Liver (tissue), 9 donors: ENCODE measurements around the gene STXBP6. TPM values are rescaled to one million over a fixed set of nuclear protein-coding genes. Genes with fewer than 3 reads are reported as not detected.

Experiments
- DNase-seq: peaks from one replicate; pipeline ENCODE4 v3.0.0-alpha.2; 2017; ENCODE audit warnings: low spot score
- H3K27ac ChIP-seq, 2 donors: one replicate each; pipeline ENCODE4 v1.7.0; 2013; ENCODE audit warnings: inconsistent platforms in 2 of 2, low read length in 2 of 2, control low read depth in 1 of 2, low read depth in 1 of 2, mild to moderate bottlenecking in 1 of 2
- H3K27me3 ChIP-seq, 4 donors: one replicate each; pipeline versions ENCODE4 v1.6.1 to v1.7.0; 2013; ENCODE audit warnings: low read length in 3 of 4, inconsistent platforms in 1 of 4, mild to moderate bottlenecking in 1 of 4, moderate library complexity in 1 of 4; ENCODE audit not compliant: control insufficient read depth in 4 of 4, insufficient read depth in 4 of 4
- H3K36me3 ChIP-seq, 4 donors: one replicate each; pipeline versions ENCODE4 v1.6.1 to v1.7.0; 2013; ENCODE audit warnings: low read length in 3 of 4, mild to moderate bottlenecking in 3 of 4, low read depth in 1 of 4, moderate library complexity in 1 of 4; ENCODE audit not compliant: control insufficient read depth in 4 of 4, insufficient read depth in 3 of 4
- H3K4me1 ChIP-seq, 4 donors: one replicate each; pipeline versions ENCODE4 v1.6.1 to v1.7.0; 2013; ENCODE audit warnings: low read length in 3 of 4, mild to moderate bottlenecking in 3 of 4, moderate library complexity in 1 of 4; ENCODE audit not compliant: control insufficient read depth in 4 of 4, insufficient read depth in 4 of 4
- H3K4me3 ChIP-seq, 3 donors: one replicate each; pipeline versions ENCODE4 v1.6.1 to v1.7.0; 2013; ENCODE audit warnings: low read length in 3 of 3, control low read depth in 1 of 3, low read depth in 1 of 3, mild to moderate bottlenecking in 1 of 3
- H3K9ac ChIP-seq, 2 donors: one replicate each; pipeline ENCODE4 v1.7.0; 2013; ENCODE audit warnings: low read length in 2 of 2, mild to moderate bottlenecking in 2 of 2, moderate library complexity in 2 of 2, control low read depth in 1 of 2, low read depth in 1 of 2
- H3K9me3 ChIP-seq, 4 donors: one replicate each; pipeline versions ENCODE4 v1.6.1 to v1.7.0; 2013; ENCODE audit warnings: low read length in 3 of 4; ENCODE audit not compliant: control insufficient read depth in 4 of 4
- ATF3 ChIP-seq: IDR thresholded peaks from 2 replicates; pipeline ENCODE4 v1.6.1; 2016; ENCODE audit warnings: antibody characterized with exemption
- CTCF ChIP-seq: fragments of 150-350 bp; IDR thresholded peaks from 2 replicates; pipeline ENCODE4 v1.5.1; 2017; ENCODE audit warnings: improper control_type of control experiment, low read depth, low read length; ENCODE audit not compliant: missing input control
- EGR1 ChIP-seq, 2 donors: IDR thresholded peaks; 2 replicates each; pipeline ENCODE4 v1.6.1; 2016 to 2018; ENCODE audit warnings: antibody characterized with exemption in 2 of 2, low read depth in 2 of 2
- FOXA1 ChIP-seq: IDR thresholded peaks from 2 replicates; pipeline ENCODE4 v1.6.1; 2016; ENCODE audit warnings: antibody characterized with exemption
- FOXA2 ChIP-seq: IDR thresholded peaks from 2 replicates; pipeline ENCODE4 v1.6.1; 2016; ENCODE audit warnings: antibody characterized with exemption
- GABPA ChIP-seq, 2 donors: IDR thresholded peaks in 1 of 2; conservative IDR thresholded peaks in 1 of 2; 2 replicates each; pipeline ENCODE4 v1.6.1; 2016; ENCODE audit warnings: antibody characterized with exemption in 2 of 2, mild to moderate bottlenecking in 1 of 2, moderate library complexity in 1 of 2
- HNF4A ChIP-seq, 2 donors: conservative IDR thresholded peaks; 2 replicates each; pipeline ENCODE4 v1.6.1; 2016; ENCODE audit warnings: antibody characterized with exemption in 2 of 2, mild to moderate bottlenecking in 2 of 2
- HNF4G ChIP-seq: IDR thresholded peaks from 2 replicates; pipeline ENCODE4 v1.6.1; 2016; ENCODE audit warnings: antibody characterized with exemption
- JUND ChIP-seq, 2 donors: IDR thresholded peaks; 2 replicates each; pipeline ENCODE4 v1.6.1; 2016; ENCODE audit warnings: antibody characterized with exemption in 2 of 2
- MAX ChIP-seq: IDR thresholded peaks from 2 replicates; pipeline ENCODE4 v1.6.1; 2016; ENCODE audit warnings: antibody characterized with exemption
- NR2F2 ChIP-seq: IDR thresholded peaks from 2 replicates; pipeline ENCODE4 v1.6.1; 2016; ENCODE audit warnings: antibody characterized with exemption
- RAD21 ChIP-seq, 2 donors: IDR thresholded peaks; 2 replicates each; pipeline ENCODE4 v1.6.1; 2016; ENCODE audit warnings: antibody characterized with exemption in 2 of 2, mild to moderate bottlenecking in 2 of 2
- REST ChIP-seq: IDR thresholded peaks from 2 replicates; pipeline ENCODE4 v1.6.1; 2016; ENCODE audit warnings: antibody characterized with exemption, mild to moderate bottlenecking
- RXRA ChIP-seq, 2 donors: IDR thresholded peaks; 2 replicates each; pipeline ENCODE4 v1.6.1; 2017 to 2018; ENCODE audit warnings: antibody characterized with exemption in 2 of 2, mild to moderate bottlenecking in 1 of 2
- SP1 ChIP-seq: IDR thresholded peaks from 2 replicates; pipeline ENCODE4 v1.6.1; 2018; ENCODE audit warnings: antibody characterized with exemption, mild to moderate bottlenecking
- TAF1 ChIP-seq: conservative IDR thresholded peaks from 2 replicates; pipeline ENCODE4 v1.6.1; 2016; ENCODE audit warnings: antibody characterized with exemption, mild to moderate bottlenecking
- YY1 ChIP-seq: IDR thresholded peaks from 2 replicates; pipeline ENCODE4 v1.6.1; 2016; ENCODE audit warnings: antibody characterized with exemption, mild to moderate bottlenecking
- ZBTB33 ChIP-seq: IDR thresholded peaks from 2 replicates; pipeline ENCODE4 v1.6.1; 2016; ENCODE audit warnings: antibody characterized with exemption
- WGBS: extraction: QIAGEN DNeasy Blood & Tissue Kit; methylation state at CpG from one replicate; pipeline ENCODE4 v1.1.7; 2013; 5-methylcytosine and 5-hydroxymethylcytosine counted together
- polyA plus RNA-seq, 2 donors: library from polyadenylated mRNA; stranded (reverse) in 1 of 2; unstranded in 1 of 2; fragments of 200-250 nt in 1 of 2; fragments of >200 nt in 1 of 2; fragmentation: Nextera tagmentation in 1 of 2; extraction: Ambion mirVana in 1 of 2; gene quantifications; one replicate each; pipeline versions ENCODE4 v1.2.1 to v1.2.3, GENCODE V29; 2013 to 2015
- total RNA-seq, 2 donors: library from RNA; depleted of rRNA; stranded (reverse); fragments of >200 nt; gene quantifications; one replicate each; pipeline ENCODE4 v1.2.3, GENCODE V29; 2014
- donor health status: healthy.
- donor health status: healthy.
- donor health status: healthy.
- donor health status: healthy.
- donor health status: healthy.

The STXBP6 gene
- total and polyA plus RNA-seq, 4 donors: 1.4 to 3.8 (median 1.8) TPM

GRCh38 chr14:24940213-24940783 lies 109.6 kb downstream of the STXBP6 start:
- H3K27ac ChIP-seq: no peak overlapping the region
- H3K9me3 ChIP-seq: no peaks in the 10 kb centered on the region
- 78% methylated on average over 5 of the region's 5 CpGs for WGBS
- H3K9ac ChIP-seq: no peak overlapping the region
- H3K27me3 ChIP-seq: no peaks in the 10 kb centered on the region
- H3K4me1 ChIP-seq: no peaks in the 10 kb centered on the region
- no peaks in the 10 kb centered on the region for H3K36me3 ChIP-seq
- H3K4me3 ChIP-seq: no peak overlapping the region
- DNase-seq: no peak
- TF ChIP-seq YY1: no peak
- TF ChIP-seq REST: no peak
- TF ChIP-seq TAF1: no peak
- no peak for TF ChIP-seq NR2F2
- no peak for TF ChIP-seq MAX
- no peak for TF ChIP-seq RXRA (IDR thresholded peaks at IDR 0.05)
- TF ChIP-seq FOXA1: no peak
- no peak for TF ChIP-seq HNF4A (conservative IDR thresholded peaks at IDR 0.05)
- TF ChIP-seq HNF4G: no peak
- TF ChIP-seq EGR1 (IDR thresholded peaks at IDR 0.05; ENCODE audit: low read depth in 2 of 2): no peak
- no peak for TF ChIP-seq RAD21 (IDR thresholded peaks at IDR 0.05)
- no peak for TF ChIP-seq ATF3
- no peak for TF ChIP-seq SP1
- no peak for TF ChIP-seq GABPA (IDR thresholded peaks at IDR 0.05 in 1 of 2, conservative IDR thresholded peaks at IDR 0.05 in 1 of 2)
- TF ChIP-seq CTCF: no peak
- TF ChIP-seq JUND (IDR thresholded peaks at IDR 0.05): no peak
- TF ChIP-seq ZBTB33: no peak
- no peak for TF ChIP-seq FOXA2
